ENCODE measurements around the gene ENAH.
"Not testable (repeated sequence)": the region's sequence is repeated elsewhere in the genome, so short reads cannot be mapped to it uniquely, and the experiment has no call there.

ENAH gene

GRCh38 chr1:225476100-225476511, 176.8 kb downstream of the ENAH start:
- no peaks in the 10 kb centered on the region for H3K27me3 ChIP-seq (ENCODE audit: insufficient read depth, poor library complexity, severe bottlenecking)
- no peak overlapping the region for H3K27ac ChIP-seq (replicated peaks)
- no peak overlapping the region for H3K4me3 ChIP-seq (replicated peaks; ENCODE audit: insufficient read depth, low read length)
- no peak for DNase-seq (ENCODE audit: low read depth in 1 of 2, low spot score in 1 of 2)
- TF ChIP-seq POLR2AphosphoS5 (IDR thresholded peaks at IDR 0.05; ENCODE audit: low read depth) (no peak), REST (IDR thresholded peaks at IDR 0.05; ENCODE audit: insufficient replicate concordance, low read depth) (no peak), GABPA (IDR thresholded peaks at IDR 0.05; ENCODE audit: low read depth) (no peak), SPI1 (IDR thresholded peaks at IDR 0.05; ENCODE audit: borderline replicate concordance, low read depth) (no peak), CTCF (IDR thresholded peaks at IDR 0.05; ENCODE audit: insufficient read depth, low read length) (no peak)

GRCh38 chr1:225474986-225475820, 177.7 kb downstream of the ENAH start:
- Histone ChIP-seq H3K27ac (replicated peaks) (no peak overlapping the region), H3K27me3 (ENCODE audit: insufficient read depth, poor library complexity, severe bottlenecking) (no peaks in the 10 kb centered on the region), H3K4me3 (replicated peaks; ENCODE audit: insufficient read depth, low read length) (no peak overlapping the region)
- peak; percentile 52 to 58 for DNase-seq (ENCODE audit: low read depth in 1 of 2, low spot score in 1 of 2)
- TF ChIP-seq CTCF (IDR thresholded peaks at IDR 0.05; ENCODE audit: insufficient read depth, low read length): peak; percentile 99
- TF ChIP-seq SPI1 (IDR thresholded peaks at IDR 0.05; ENCODE audit: borderline replicate concordance, low read depth): no peak

GRCh38 chr1:225474439-225474985, 178.4 kb downstream of the ENAH start:
- no peak overlapping the region for H3K4me3 ChIP-seq (replicated peaks; ENCODE audit: insufficient read depth, low read length)
- no peaks in the 10 kb centered on the region for H3K27me3 ChIP-seq (ENCODE audit: insufficient read depth, poor library complexity, severe bottlenecking)
- H3K27ac ChIP-seq (replicated peaks): no peak overlapping the region
- TF ChIP-seq CTCF (IDR thresholded peaks at IDR 0.05; ENCODE audit: insufficient read depth, low read length): no peak
- no peak for DNase-seq (ENCODE audit: low read depth in 1 of 2, low spot score in 1 of 2)

- not testable (repeated sequence) for H3K27me3 ChIP-seq (ENCODE audit: insufficient read depth, poor library complexity, severe bottlenecking); DNase-seq (ENCODE audit: low read depth in 1 of 2, low spot score in 1 of 2); H3K27ac ChIP-seq (replicated peaks); H3K4me3 ChIP-seq (replicated peaks; ENCODE audit: insufficient read depth, low read length)
Measured at GRCh38 chr1:225473676-225474438, 179.1 kb downstream of the ENAH start.

- H3K4me3 ChIP-seq (replicated peaks; ENCODE audit: insufficient read depth, low read length); H3K27ac ChIP-seq (replicated peaks); DNase-seq (ENCODE audit: low read depth in 1 of 2, low spot score in 1 of 2); H3K27me3 ChIP-seq (ENCODE audit: insufficient read depth, poor library complexity, severe bottlenecking): not testable (repeated sequence)
Measured at GRCh38 chr1:225473266-225473665, 179.7 kb downstream of the ENAH start.

All from HL-60 (cell line).